ENCODE measurements around the gene SCT.

GRCh38 chr11:581752-582151 is 45.2 kb downstream of the SCT start:
- TF ChIP-seq CTCF (IDR thresholded peaks at IDR 0.05) (no peak), EP300 (IDR thresholded peaks at IDR 0.05) (no peak)

All from upper lobe of left lung (tissue), 4 donors.